ENCODE measurements around the gene NDFIP2.

- TF ChIP-seq EZH2 (IDR thresholded peaks at IDR 0.05) (no peak), POLR2AphosphoS5 (IDR thresholded peaks at IDR 0.05; ENCODE audit: borderline replicate concordance, low read depth, low read length) (no peak), FOXP2 (optimal IDR thresholded peaks at IDR 0.05; ENCODE audit: control extremely low read depth, extremely low read length, insufficient read depth) (no peak)
These were observed 68.6 kb downstream of the NDFIP2 start for GRCh38 chr13:79549355-79550106.

All from SK-N-MC (cell line).